Left renal pelvis (tissue), 4 donors: Measurements from ENCODE around the gene CCDC122. TPM values are rescaled to one million over a fixed set of nuclear protein-coding genes. Genes with fewer than 3 reads are reported as not detected.

ENCODE experiments used
- DNase-seq, 4 donors: peaks; one replicate each; pipeline ENCODE4 v3.0.0-alpha.2; 2013; ENCODE audit warnings: low read depth in 4 of 4, low spot score in 3 of 4
- polyA plus RNA-seq, 4 donors: library from polyadenylated mRNA; unstranded; fragments of 120-200 nt; gene quantifications; one replicate each; pipeline ENCODE4 v1.2.1, GENCODE V29; 2013; ENCODE audit not compliant: insufficient read length in 4 of 4

Gene CCDC122
- polyA plus RNA-seq, 4 donors, result 5.8 to 12.6 (median 10.3) TPM

DNA sequence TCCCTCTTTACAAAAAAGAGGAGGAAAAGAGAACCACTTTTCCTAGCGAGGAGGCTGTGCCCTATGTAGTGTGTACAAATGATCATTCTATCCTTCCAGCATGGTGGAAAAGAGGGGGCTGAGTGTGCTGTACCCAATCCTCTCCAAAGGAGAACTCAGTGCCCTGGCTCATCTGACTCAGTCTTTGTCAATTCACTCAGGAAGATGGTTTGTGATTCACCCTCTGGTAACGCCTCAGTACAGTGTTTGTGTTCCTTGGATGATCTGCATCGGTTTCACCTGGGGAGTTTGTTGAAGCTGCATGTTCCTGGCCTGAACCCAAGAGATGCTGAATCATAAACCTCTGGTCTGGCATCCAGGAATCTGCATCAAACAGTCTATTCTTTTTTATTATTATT is 74.5 kb downstream of the CCDC122 start:
- no peak for DNase-seq

DNA sequence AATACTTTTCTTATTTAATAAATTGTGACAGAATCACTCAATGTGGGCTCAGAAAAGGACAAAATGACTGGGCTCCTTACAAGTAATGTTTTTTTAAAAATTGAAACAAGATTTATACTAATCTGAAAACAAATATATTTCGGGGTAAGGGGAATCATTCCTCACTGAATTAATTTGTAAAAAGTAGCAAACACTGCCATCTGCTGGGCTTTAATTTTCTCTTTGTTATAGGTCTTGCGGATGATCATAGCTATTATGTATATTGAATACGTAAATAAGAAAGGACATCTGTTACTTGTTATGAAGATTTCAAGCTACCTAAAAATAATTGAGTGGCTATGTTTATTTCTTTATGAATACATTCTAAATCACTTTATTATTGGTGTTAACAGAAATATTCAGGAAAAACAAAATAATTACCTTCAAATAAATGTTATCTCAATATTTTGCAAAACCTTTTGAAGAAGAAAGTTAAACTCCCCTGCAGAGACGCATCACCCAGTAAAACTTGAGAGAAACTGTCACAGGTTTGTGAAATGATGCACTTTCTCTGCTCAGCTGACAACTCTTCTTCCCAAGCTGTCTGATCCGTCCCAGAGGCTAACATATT is 75.0 kb downstream of the CCDC122 start:
- peak in 1 of 4 donors; percentile 63 for DNase-seq

DNA sequence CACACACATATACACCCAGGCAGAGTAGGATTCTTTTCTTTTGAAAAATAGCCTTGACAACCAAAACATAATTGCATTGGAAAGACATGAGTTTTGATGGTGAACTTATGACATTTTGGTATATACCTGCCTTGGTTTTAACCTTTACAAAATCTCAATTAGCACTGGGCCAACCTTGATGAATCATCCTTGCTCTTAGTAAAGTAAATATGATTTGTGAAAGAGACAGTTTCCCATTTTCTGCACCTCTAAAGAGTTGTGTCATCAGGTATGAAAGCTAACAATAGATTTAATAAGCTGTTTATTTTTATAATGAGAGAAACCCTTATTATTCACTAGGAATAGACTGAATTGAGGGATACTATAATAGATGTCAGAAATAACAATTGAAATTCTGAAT is 77.0 kb downstream of the CCDC122 start:
- no peak for DNase-seq

DNA sequence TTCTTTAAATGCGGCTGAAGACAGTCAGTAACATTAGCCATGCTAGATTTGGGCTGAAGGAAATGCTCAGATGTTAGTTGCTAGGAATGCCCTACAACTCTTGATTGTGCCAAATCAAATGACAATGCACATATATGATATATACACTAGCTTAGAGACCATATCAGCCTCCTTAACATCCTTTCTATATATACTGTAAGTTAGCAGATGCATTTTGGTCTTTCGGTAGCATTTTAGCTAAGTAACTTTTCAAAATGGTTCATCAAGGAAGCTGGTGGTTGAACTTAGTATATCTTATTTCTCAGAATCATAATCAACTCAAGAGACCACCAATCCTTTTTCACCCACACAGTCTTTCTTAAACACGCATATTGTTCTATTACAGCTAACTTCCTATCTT is 78.7 kb downstream of the CCDC122 start:
- no peak for DNase-seq

DNA sequence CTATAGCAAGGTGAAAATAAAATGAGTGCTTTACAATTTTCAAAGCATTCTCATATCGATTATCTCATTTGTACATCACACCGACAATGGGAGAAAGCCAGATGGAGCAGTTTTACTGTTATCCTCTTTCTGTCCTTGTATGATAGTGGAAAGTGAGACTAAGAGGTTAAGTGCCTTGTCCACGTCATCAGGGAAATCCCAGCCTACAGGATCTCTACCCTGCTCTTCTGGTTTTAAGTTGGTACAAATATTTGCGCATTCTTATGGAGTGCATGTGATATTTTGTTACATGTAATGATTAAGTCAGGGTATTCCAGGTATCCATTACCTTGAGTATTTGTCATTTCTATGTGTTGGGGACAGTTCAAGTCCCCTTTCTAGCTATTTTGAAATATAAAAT is 80.3 kb downstream of the CCDC122 start:
- DNase-seq, result no peak

DNA sequence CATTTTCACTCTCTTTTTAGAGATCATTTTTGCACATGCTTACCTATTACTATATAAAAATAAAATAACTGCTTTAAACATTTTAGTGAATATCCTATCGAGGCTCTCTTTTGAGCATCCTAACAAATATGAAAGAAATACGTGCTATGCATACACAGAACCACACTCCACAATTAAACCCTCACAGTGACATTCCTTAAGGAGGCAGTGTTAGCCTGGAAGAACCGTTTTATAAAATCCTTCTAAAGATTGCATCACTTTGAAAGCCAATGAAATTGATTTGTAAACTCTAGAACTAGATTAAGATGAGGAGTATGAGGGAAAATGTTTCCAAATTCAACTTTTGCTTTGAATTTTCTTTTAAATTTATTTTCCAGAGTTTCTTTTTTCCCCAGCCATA is 81.7 kb downstream of the CCDC122 start:
- no peak for DNase-seq

DNA sequence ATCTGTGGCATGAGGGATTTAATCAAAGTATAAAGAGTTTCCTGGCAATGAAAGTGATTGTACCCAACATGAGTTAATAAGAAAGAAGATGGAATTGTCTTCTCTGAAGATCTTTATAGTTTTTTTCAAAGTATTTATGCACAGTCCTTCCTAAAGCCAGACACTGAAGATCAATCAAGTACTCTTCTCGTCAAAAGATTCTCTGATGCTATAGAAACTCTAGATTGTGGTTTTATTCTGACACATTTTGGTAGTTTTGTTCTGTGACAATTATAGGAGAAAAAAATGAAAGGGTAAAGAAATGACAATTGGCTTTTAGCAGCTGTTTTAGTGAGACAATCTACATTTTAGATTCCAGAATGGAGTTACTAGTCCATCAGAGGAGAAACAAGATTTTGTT is 82.4 kb downstream of the CCDC122 start:
- no peak for DNase-seq

DNA sequence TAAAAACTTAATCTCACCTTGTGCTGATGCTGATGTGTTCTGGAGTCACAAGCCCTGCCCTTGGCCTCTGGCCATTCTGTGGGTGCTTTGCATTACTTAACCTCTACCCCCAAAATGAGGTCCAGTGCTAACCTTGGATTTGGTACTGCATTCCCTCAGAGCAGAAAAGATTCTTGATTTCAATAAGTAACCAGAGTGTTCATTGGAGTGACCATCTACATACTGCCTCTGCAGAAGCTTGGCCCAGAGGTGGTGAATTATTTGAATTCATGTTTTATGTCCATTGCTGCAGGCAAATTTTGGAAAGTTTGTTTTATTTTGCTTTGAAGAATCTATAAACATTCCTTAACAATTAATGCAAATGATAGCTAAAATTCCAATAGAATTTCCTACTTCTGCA is 85.1 kb downstream of the CCDC122 start:
- DNase-seq, result no peak

DNA sequence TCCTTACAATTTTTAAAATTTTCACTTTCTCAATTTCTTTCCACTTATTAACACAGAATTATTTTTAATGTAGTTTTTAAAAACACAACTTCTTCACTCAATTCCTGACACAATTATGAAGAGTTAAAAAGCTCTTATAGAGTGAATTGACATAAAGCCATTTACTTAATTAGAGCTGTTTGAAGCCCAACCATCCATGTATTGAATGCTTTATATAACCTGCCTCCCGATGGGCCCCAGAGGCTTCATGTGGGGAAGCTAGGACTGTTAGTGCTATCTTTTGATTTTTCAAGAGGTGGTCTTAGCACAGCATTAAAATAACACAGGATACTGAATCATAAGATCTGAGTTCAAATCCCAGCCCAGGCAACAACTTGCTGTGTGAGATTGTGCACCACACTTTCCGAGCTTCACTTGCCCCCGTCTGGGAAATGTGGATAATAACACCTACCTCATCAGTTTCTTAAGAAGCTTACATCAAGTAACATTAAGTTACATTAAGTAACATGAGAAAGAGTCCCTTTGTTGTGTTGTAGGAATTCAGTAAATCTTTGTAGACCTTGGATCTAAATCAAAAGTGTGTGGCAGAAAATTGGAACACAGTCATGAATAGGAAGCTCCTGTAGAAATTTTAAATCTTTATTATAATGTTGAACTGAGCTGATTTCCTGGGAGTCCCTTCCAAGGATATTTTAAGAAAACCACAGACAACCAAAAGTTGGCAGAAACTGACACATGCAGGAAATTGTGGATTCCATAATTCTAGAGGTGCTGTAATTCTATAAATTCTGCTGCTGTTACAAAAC is 87.3 kb downstream of the CCDC122 start:
- no peak for DNase-seq

DNA sequence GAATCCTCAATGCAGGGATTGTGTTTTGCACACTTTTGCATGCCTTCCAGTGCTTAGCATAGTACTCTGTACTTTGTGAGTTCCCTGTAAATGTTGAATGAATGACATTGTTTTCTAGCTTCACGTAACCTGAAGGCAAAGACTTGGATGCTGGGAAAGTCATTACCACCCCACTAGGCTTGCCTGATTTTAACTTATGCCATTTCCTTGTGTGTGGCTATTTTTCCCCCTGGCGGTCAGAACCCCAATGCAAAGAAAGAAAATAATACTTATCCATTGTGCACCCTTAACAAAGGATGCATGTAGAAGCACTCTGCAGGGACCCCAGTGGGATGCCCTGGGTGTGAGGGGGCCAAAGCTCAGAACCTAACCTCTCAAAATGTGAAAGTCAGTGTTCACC is 91.5 kb downstream of the CCDC122 start:
- no peak for DNase-seq

DNA sequence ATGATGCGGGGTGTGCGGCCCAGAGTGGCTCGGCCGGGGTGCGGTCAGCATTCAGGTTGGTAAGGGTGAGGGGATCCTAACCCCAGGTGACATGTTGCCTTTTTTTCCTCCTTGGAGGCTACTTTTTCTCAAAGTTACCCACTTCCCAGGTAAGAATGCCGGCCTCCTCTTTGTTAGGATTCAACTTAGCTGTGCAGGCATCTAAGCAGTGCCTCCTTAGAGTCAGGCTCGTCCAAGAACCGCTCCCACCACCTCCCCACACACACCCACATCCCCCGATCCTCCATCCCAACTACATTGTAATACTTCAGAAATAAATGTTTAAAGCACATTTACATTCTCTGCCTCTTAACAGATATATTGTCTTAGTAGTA is 92.0 kb downstream of the CCDC122 start:
- no peak for DNase-seq

DNA sequence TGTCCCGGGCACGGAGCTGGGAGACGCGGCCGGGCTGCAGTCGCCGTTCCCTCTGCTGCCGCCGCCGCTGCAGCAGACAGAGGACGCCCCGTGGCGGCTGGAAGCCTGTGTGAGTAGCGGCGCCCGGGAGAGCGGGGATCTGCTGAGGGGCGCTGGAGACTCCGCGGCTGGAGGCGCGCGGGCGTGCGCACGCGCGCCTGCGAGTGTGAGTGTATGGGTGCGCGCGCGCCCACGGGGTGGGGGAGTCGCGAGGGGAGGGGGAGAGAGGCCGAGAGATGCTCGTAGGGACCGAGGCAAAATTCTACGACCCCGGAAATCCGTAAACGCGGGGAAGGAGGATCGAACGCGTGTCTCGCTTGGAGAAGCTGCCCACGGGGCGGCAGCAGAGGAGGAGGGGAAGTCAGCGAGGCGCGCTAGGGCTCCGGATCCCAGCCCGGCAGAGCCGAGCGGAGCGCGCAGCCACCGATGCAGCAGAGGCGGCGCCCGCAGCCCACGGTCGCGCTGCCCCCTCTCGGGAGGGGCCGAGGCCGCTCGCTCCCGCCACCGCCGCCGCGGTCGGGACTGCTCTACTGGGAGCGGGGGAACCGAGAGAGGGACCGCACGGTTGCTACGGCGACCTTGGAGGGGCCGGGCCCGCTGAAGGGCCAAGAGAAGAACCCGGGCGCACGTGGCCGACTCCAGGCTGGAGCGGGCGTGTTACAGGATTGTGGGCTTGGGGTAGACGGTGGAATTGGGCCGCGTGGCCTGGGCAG is 92.6 kb downstream of the CCDC122 start, which contains the start of gene ENOX1:
TSS of gene ENOX1 (minus strand) at position 207 of the 752 bp plus-strand sequence.
- DNase-seq, result peak in 2 of 4 donors; percentile 65 to 67

DNA sequence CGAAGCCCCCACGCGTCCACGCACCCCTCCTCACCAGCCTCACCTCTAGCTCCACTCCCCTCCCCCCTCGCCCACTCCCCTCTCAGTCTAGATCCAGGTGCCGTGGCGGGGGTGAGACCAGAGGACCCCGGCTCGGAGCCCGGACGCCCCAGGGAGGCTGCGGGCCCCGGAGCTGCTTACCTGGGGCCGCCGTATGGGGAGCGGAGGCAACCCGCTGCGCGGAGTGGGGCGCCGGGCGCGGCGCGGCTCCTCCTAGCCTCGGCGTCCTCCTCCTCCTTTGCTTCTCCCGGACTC is 93.1 kb downstream of the CCDC122 start:
- DNase-seq, result no peak

Other genes starting within 250 kb of the CCDC122 start
- gene ENOX1, start 92.8 kb downstream of the CCDC122 start, polyA plus RNA-seq, result 10 to 100 TPM in 3 of 4 donors, 1 to 10 TPM in 1; 8.4 to 29.7 (median 12.3) TPM
- 1 to 10 TPM; 2.6 to 5.3 (median 4.4) TPM for gene LACC1, start 164 bp upstream of the CCDC122 start, polyA plus RNA-seq